HEK293 (cell line): Measurements from ENCODE around the gene C2CD3.
"Not testable (repeated sequence)": the region's sequence is repeated elsewhere in the genome, so short reads cannot be mapped to it uniquely, and the experiment has no call there.

ENCODE experiments used
- CTCF ChIA-PET: fragments of 350-600 bp; formaldehyde crosslinking; extraction: SDS; loops from one replicate; lab custom pipeline; 2021; ENCODE audit warnings: antibody characterized with exemption; lab: Yijun Ruan, JAX
- POLR2A ChIA-PET: fragments of 300-600 bp; formaldehyde crosslinking; extraction: SDS; loops from one replicate; lab custom pipeline; 2020; ENCODE audit warnings: antibody characterized with exemption, inconsistent platforms; lab: Yijun Ruan, JAX
- H3K27ac ChIP-seq: fragments of 200-500 bp; sonication (Bioruptor generic); 2 replicates; pipeline ENCODE4 v1.5.1; 2014; ENCODE audit warnings: low read depth, low read length, control low read depth, inconsistent platforms; ENCODE audit errors: extremely low read depth
- H3K36me3 ChIP-seq, 2 experiments: fragments of 200-500 bp in 1 of 2; sonication (Bioruptor generic) in 1 of 2; 1 replicate in 1 of 2; 2 replicates in 1 of 2; pipeline ENCODE4 v1.5.1; 2014 to 2017; ENCODE audit warnings: inconsistent platforms in 2 of 2, low read length in 2 of 2; ENCODE audit not compliant: control insufficient read depth in 2 of 2, insufficient read depth in 1 of 2
- H3K4me1 ChIP-seq: fragments of 200-500 bp; sonication (Bioruptor generic); 2 replicates; pipeline ENCODE4 v1.5.1; 2014; ENCODE audit warnings: mild to moderate bottlenecking, low read length, inconsistent platforms; ENCODE audit not compliant: control insufficient read depth, insufficient read depth
- H3K4me3 ChIP-seq: 2 replicates; pipeline ENCODE4 v1.5.1; 2011; ENCODE audit warnings: low read depth, mild to moderate bottlenecking, control low read depth, low read length, moderate library complexity
- H3K9me3 ChIP-seq: fragments of 200-500 bp; sonication (Bioruptor generic); 2 replicates; pipeline ENCODE4 v1.5.1; 2014; ENCODE audit warnings: low read depth, low read length, inconsistent platforms; ENCODE audit not compliant: control insufficient read depth, insufficient read depth
- BCL11A ChIP-seq: fragments of 450-650 bp; formaldehyde crosslinking; IDR thresholded peaks from 2 replicates; pipeline ENCODE4 v1.5.1; 2016; ENCODE audit warnings: low read depth, missing biosample characterization, missing genetic modification characterization
- PRDM6 ChIP-seq: fragments of 450-650 bp; formaldehyde crosslinking; IDR thresholded peaks from 2 replicates; pipeline ENCODE4 v1.5.1; 2017; ENCODE audit warnings: missing biosample characterization, missing genetic modification characterization
- ZBTB11 ChIP-seq: fragments of 450-650 bp; formaldehyde crosslinking; conservative IDR thresholded peaks from 2 replicates; pipeline ENCODE4 v1.5.1; 2016; ENCODE audit warnings: low read depth, missing biosample characterization, missing genetic modification characterization
- ZBTB8A ChIP-seq: fragments of 450-650 bp; formaldehyde crosslinking; IDR thresholded peaks from 2 replicates; pipeline ENCODE4 v1.5.1; 2016; ENCODE audit warnings: missing biosample characterization, missing genetic modification characterization
- ZNF175 ChIP-seq: fragments of 450-650 bp; formaldehyde crosslinking; IDR thresholded peaks from 2 replicates; pipeline ENCODE4 v1.5.1; 2016; ENCODE audit warnings: missing biosample characterization, missing genetic modification characterization
- ZNF202 ChIP-seq: fragments of 450-650 bp; formaldehyde crosslinking; IDR thresholded peaks from 2 replicates; pipeline ENCODE4 v1.5.1; 2016; ENCODE audit warnings: missing biosample characterization, missing genetic modification characterization, borderline replicate concordance
- ZNF473 ChIP-seq: fragments of 450-650 bp; formaldehyde crosslinking; IDR thresholded peaks from 2 replicates; pipeline ENCODE4 v1.5.1; 2017; ENCODE audit warnings: missing biosample characterization, missing genetic modification characterization
- ZNF571 ChIP-seq: fragments of 450-650 bp; formaldehyde crosslinking; IDR thresholded peaks from 2 replicates; pipeline ENCODE4 v1.5.0; 2017; ENCODE audit warnings: missing biosample characterization, missing genetic modification characterization
- ZNF664 ChIP-seq: fragments of 450-650 bp; formaldehyde crosslinking; IDR thresholded peaks from 2 replicates; pipeline ENCODE4 v1.5.1; 2016; ENCODE audit warnings: missing biosample characterization, missing genetic modification characterization
- TF ChIP-seq, protein P1 (sequence below): fragments of 450-650 bp; formaldehyde crosslinking; IDR thresholded peaks from 2 replicates; pipeline ENCODE4 v1.5.1; 2016; ENCODE audit warnings: missing biosample characterization, missing genetic modification characterization

C2CD3 gene

GRCh38 chr11:74132833-74133232 is 38.0 kb downstream of the C2CD3 start:
- POLR2A ChIA-PET, result no interaction called here
- Histone ChIP-seq H3K27ac (no peak overlapping the region), H3K4me3 (no peak overlapping the region), H3K36me3 (peaks cover 3 to 45% of the 10 kb centered on the region in 2 experiments), H3K4me1 (peaks cover 2% of the 10 kb centered on the region; the same call in 1 of the 2 replicates), H3K9me3 (no peaks in the 10 kb centered on the region)
- CTCF ChIA-PET, result no interaction called here
- TF ChIP-seq ZNF571, result no peak

GRCh38 chr11:74129121-74129520 is 41.7 kb downstream of the C2CD3 start:
- H3K4me3 ChIP-seq, CTCF ChIA-PET, POLR2A ChIA-PET, H3K9me3 ChIP-seq, H3K27ac ChIP-seq, H3K4me1 ChIP-seq: not testable (repeated sequence)
- H3K36me3 ChIP-seq, result peaks cover 0 to 37% of the 10 kb centered on the region in 2 experiments; a peak in 2 of 3 replicates

- Histone ChIP-seq H3K9me3 (no peaks in the 10 kb centered on the region), H3K4me1 (no peaks in the 10 kb centered on the region), H3K27ac (no peak overlapping the region), H3K4me3 (no peak overlapping the region), H3K36me3 (peaks cover 0 to 16% of the 10 kb centered on the region in 2 experiments; a peak in 2 of 3 replicates)
- CTCF ChIA-PET, result interaction anchor here (1.9 kb wide), 1 partner anchor 26 kb away, joined by 4 read pairs; no protein-coding TSS in a partner anchor
- POLR2A ChIA-PET, result interaction anchor here (1.0 kb wide), 1 partner anchor 48 kb away, joined by 3 read pairs; the partner anchor contains the start of gene PPME1
- TF ChIP-seq ZBTB11 (no peak), BCL11A (tag by site-specific recombination) (no peak), PRDM6 (tag by site-specific recombination) (no peak), ZBTB8A (tag by site-specific recombination) (no peak), ZNF664 (peak; percentile 68), ZNF202 (tag by site-specific recombination) (no peak)
Measured at GRCh38 chr11:74123008-74123448, 47.8 kb downstream of the C2CD3 start.

DNA sequence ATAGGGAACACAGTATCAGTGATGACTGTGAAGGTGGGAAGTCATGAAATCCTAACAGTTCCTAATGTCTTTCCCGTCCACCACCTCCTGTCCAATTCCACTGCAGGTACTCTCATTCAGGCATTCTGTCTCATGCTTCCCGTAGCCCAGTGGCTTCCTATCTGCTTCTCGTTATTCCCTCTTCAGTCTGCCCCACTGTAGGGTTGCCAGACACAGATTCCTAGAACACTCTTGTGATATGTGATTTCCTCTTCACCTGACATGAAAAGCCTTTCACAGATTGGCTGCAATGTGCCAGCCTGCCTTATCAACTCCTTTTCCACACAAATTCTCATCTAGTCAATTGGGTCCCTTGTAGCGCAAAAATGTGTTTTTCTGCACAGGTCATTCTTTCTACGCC is 49.0 kb downstream of the C2CD3 start:
- POLR2A ChIA-PET, result interaction anchor here (1.0 kb wide), 1 partner anchor 49 kb away, joined by 3 read pairs; the partner anchor contains the start of gene PPME1
- H3K9me3 ChIP-seq, result no peaks in the 10 kb centered on the region

More for the DNA sequence above, 49.0 kb downstream of the C2CD3 start:
- Histone ChIP-seq H3K36me3 (peaks cover 3 to 16% of the 10 kb centered on the region in 2 experiments; a peak in 2 of 3 replicates), H3K4me1 (no peaks in the 10 kb centered on the region), H3K4me3 (no peak overlapping the region), H3K27ac (no peak overlapping the region)
- TF ChIP-seq ZNF473 (tag by site-specific recombination) (no peak), ZNF175 (tag by site-specific recombination) (no peak)
- TF ChIP-seq, protein P1, sequence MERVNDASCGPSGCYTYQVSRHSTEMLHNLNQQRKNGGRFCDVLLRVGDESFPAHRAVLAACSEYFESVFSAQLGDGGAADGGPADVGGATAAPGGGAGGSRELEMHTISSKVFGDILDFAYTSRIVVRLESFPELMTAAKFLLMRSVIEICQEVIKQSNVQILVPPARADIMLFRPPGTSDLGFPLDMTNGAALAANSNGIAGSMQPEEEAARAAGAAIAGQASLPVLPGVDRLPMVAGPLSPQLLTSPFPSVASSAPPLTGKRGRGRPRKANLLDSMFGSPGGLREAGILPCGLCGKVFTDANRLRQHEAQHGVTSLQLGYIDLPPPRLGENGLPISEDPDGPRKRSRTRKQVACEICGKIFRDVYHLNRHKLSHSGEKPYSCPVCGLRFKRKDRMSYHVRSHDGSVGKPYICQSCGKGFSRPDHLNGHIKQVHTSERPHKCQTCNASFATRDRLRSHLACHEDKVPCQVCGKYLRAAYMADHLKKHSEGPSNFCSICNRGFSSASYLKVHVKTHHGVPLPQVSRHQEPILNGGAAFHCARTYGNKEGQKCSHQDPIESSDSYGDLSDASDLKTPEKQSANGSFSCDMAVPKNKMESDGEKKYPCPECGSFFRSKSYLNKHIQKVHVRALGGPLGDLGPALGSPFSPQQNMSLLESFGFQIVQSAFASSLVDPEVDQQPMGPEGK (tag by site-specific recombination), result no peak
- CTCF ChIA-PET, result no interaction called here
